Activated CD8-positive, alpha-beta T cell treated with anti-CD3 and anti-CD28 coated beads for 36 hours (primary cell): ENCODE measurements around the gene GFRA4. TPM values are rescaled to one million over a fixed set of nuclear protein-coding genes. Genes with fewer than 3 reads are reported as not detected.
"Not testable (repeated sequence)": the region's sequence is repeated elsewhere in the genome, so short reads cannot be mapped to it uniquely, and the experiment has no call there.

Experiments used
- ATAC-seq: fragments of 200-7000 bp; cut with Tn5 transposase; one replicate; pipeline ENCODE4 v1.10.0; 2021; ENCODE audit warnings: mild to moderate bottlenecking, moderate library complexity
- CTCF ChIA-PET: fragments of 350-600 bp; sonication (Branson Sonifier 250); formaldehyde crosslinking; loops from one replicate; lab custom pipeline; 2021; ENCODE audit warnings: antibody characterized with exemption; lab: Charles Lee
- POLR2A ChIA-PET: fragments of 350-600 bp; sonication (Branson Sonifier 250); formaldehyde crosslinking; loops from one replicate; lab custom pipeline; 2021; ENCODE audit warnings: antibody characterized with exemption; lab: Charles Lee
- DNase-seq: peaks from one replicate; pipeline ENCODE4 v3.0.0-alpha.2; 2020
- H3K27ac Mint-ChIP-seq: one replicate; pipeline ENCODE4 v1.8.0; 2021; ENCODE audit warnings: mild to moderate bottlenecking, mixed read lengths
- H3K27me3 Mint-ChIP-seq: one replicate; pipeline ENCODE4 v1.8.0; 2021; ENCODE audit warnings: mixed read lengths
- H3K36me3 Mint-ChIP-seq: one replicate; pipeline ENCODE4 v1.8.0; 2021; ENCODE audit warnings: low read depth, mixed read lengths
- H3K4me1 Mint-ChIP-seq: one replicate; pipeline ENCODE4 v1.8.0; 2021; ENCODE audit warnings: low read depth, mixed read lengths
- H3K4me3 Mint-ChIP-seq: one replicate; pipeline ENCODE4 v1.8.0; 2021; ENCODE audit warnings: mild to moderate bottlenecking, moderate library complexity, mixed read lengths
- H3K9me3 Mint-ChIP-seq: one replicate; pipeline ENCODE4 v1.8.0; 2021; ENCODE audit warnings: mixed read lengths
- CTCF ChIP-seq: fragments of 200-600 bp; IDR thresholded peaks from one replicate; pipeline ENCODE4 v1.8.0; 2022; ENCODE audit warnings: antibody characterized with exemption, mild to moderate bottlenecking
- intact Hi-C: fragments of 100-400 bp; cut with micrococcal nuclease; formaldehyde crosslinking; loops from one replicate; pipeline ENCODE4 v1.10.0; 2022
- total RNA-seq, 2 experiments: library from RNA; stranded (reverse); gene quantifications; one replicate each; pipeline ENCODE4 v1.2.3, GENCODE V29; 2021

GFRA4 gene
- total RNA-seq, 2 experiments from 2014 or later = not detected

DNA sequence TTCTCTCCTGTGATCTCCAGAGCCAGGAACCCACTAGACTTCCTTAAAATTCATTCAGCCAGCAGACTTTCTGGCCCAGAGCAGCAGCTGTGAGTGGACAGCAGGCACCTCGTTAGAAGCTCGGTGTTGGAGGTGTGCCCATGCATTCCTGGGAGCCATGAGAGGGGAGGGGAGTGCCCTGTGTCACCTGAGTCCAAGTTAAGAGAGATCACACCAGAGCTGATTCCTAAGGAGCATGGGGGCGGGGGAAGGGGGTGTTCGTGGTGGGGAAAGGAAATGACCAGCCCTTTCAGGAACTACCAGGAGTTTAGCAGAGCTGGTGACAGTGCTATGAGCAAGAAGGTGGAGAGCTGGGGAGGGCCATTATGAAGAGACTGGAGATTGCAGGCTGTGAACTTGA lies 46.9 kb downstream of the GFRA4 start:
- H3K27me3 Mint-ChIP-seq = no peaks in the 10 kb centered on the region
- no peaks in the 10 kb centered on the region for H3K4me1 Mint-ChIP-seq
- H3K27ac Mint-ChIP-seq = no peak overlapping the region
- no peak for TF ChIP-seq CTCF
- ATAC-seq (no peak), DNase-seq (no peak)
- no peak overlapping the region for H3K4me3 Mint-ChIP-seq
- POLR2A ChIA-PET = no interaction called here
- H3K36me3 Mint-ChIP-seq = no peaks in the 10 kb centered on the region
- no peaks in the 10 kb centered on the region for H3K9me3 Mint-ChIP-seq
- intact Hi-C loops = no loop called here
- CTCF ChIA-PET = interaction anchor here (1.6 kb wide), 1 partner anchor 10 kb away, joined by 3 read pairs; no protein-coding TSS in a partner anchor

DNA sequence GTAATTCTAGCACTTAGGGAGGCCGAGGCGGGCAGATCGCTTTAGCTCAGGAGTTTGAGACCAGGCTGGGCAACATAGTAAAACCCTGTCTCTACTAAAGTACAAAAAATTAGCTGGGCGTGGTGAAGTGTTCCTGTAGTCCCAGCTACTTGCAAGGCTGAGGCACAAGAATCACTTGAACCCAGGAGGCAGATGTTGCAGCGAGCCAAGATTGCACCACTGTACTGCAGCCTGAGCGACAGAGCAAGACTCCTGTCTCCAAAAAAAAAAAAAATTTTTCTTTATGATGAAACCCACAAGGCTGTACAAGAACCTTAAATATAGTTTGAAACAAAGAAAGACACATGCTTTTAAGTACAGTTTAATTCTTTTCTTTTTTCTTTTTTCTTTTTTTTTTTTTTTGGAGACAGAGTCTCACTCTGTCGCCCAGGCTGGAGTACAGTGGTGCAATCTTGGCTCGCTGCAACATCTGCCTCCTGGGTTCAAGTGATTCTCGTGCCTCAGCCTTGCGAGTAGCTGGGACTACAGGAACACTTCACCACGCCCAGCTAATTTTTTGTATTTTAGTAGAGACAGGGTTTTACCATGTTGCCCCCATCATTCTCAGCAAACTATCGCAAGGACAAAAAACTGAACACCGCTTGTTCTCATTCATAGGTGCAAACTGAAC lies 47.9 kb downstream of the GFRA4 start:
- H3K27ac Mint-ChIP-seq, DNase-seq, H3K27me3 Mint-ChIP-seq, H3K36me3 Mint-ChIP-seq, intact Hi-C loops, H3K4me3 Mint-ChIP-seq, H3K4me1 Mint-ChIP-seq, POLR2A ChIA-PET, ATAC-seq, H3K9me3 Mint-ChIP-seq: not testable (repeated sequence)
- CTCF ChIA-PET = interaction anchor here (1.7 kb wide), 1 partner anchor 95 kb away, joined by 5 read pairs; no protein-coding TSS in a partner anchor

GRCh38 chr20:3614466-3614865 lies 48.7 kb downstream of the GFRA4 start:
- no peaks in the 10 kb centered on the region for H3K27me3 Mint-ChIP-seq

GRCh38 chr20:3613821-3614440 lies 49.3 kb downstream of the GFRA4 start:
- no peak for ATAC-seq
- TF ChIP-seq CTCF = no peak
- peaks cover 2% of the 10 kb centered on the region for H3K36me3 Mint-ChIP-seq
- H3K9me3 Mint-ChIP-seq = no peaks in the 10 kb centered on the region
- no peak overlapping the region for H3K27ac Mint-ChIP-seq
- CTCF ChIA-PET = interaction anchor here (0.8 to 1.7 kb wide), 2 partner anchors 10 to 97 kb away, joined by 3 to 5 read pairs; no protein-coding TSS in a partner anchor
- DNase-seq = no peak
- POLR2A ChIA-PET = interaction anchor here (0.7 kb wide), 1 partner anchor 166 kb away, joined by 3 read pairs; no protein-coding TSS in a partner anchor
- intact Hi-C loops = no loop called here
- no peaks in the 10 kb centered on the region for H3K4me1 Mint-ChIP-seq
- H3K4me3 Mint-ChIP-seq = no peak overlapping the region
- no peaks in the 10 kb centered on the region for H3K27me3 Mint-ChIP-seq

More at GRCh38 chr20:3614466-3614865, 48.7 kb downstream of the GFRA4 start:
- ATAC-seq (no peak), DNase-seq (no peak)
- Mint-ChIP-seq H3K4me1 (no peaks in the 10 kb centered on the region), H3K4me3 (no peak overlapping the region), H3K36me3 (peaks cover 2% of the 10 kb centered on the region), H3K9me3 (no peaks in the 10 kb centered on the region), H3K27ac (no peak overlapping the region)
- ChIA-PET CTCF (interaction anchor here (0.8 to 1.7 kb wide), 2 partner anchors 10 to 96 kb away, joined by 3 to 5 read pairs; no protein-coding TSS in a partner anchor), POLR2A (interaction anchor here (0.7 kb wide), 1 partner anchor 167 kb away, joined by 3 read pairs; no protein-coding TSS in a partner anchor)
- no peak for TF ChIP-seq CTCF
- intact Hi-C loops = no loop called here

GRCh38 chr20:3612795-3613572 lies 50.2 kb downstream of the GFRA4 start:
- ATAC-seq = no peak
- Mint-ChIP-seq H3K27me3 (no peaks in the 10 kb centered on the region), H3K9me3 (no peaks in the 10 kb centered on the region), H3K4me3 (no peak overlapping the region), H3K4me1 (no peaks in the 10 kb centered on the region), H3K36me3 (peaks cover 2% of the 10 kb centered on the region), H3K27ac (no peak overlapping the region)
- TF ChIP-seq CTCF = no peak
- POLR2A ChIA-PET = no interaction called here
- intact Hi-C loops = no loop called here
- CTCF ChIA-PET = interaction anchor here (0.6 to 1.7 kb wide), 2 partner anchors 98 to 206 kb away, joined by 3 to 7 read pairs; no protein-coding TSS in a partner anchor
- DNase-seq = no peak
